RWPE1 (cell line): ENCODE data around the gene XPO4.
A peak's percentile ranks its signal among the peaks of the same experiment; 100 is the strongest.

ENCODE experiments used
- CTCF ChIA-PET: fragments of 350-600 bp; sonication (Branson Sonifier 250); formaldehyde crosslinking; extraction: SDS; loops from one replicate; lab custom pipeline; 2021; lab: Yijun Ruan, JAX
- POLR2A ChIA-PET: fragments of 400-600 bp; formaldehyde crosslinking; extraction: SDS; loops from one replicate; lab custom pipeline; 2020; ENCODE audit warnings: antibody characterized with exemption; ENCODE audit not compliant: low non-redundant PET; lab: Yijun Ruan, JAX
- DNase-seq: peaks from one replicate; pipeline ENCODE4 v3.0.0; 2012; ENCODE audit warnings: low spot score
- H3K27ac ChIP-seq: fragments of 450-650 bp; 2 replicates; pipeline ENCODE4 v1.5.1; 2017
- CTCF ChIP-seq: fragments of 450-650 bp; conservative IDR thresholded peaks from 2 replicates; pipeline ENCODE4 v1.5.1; 2017; ENCODE audit warnings: low read depth, mild to moderate bottlenecking

XPO4 gene

GRCh38 chr13:20832861-20833260 lies 69.7 kb downstream of the XPO4 start:
- no peak for TF ChIP-seq CTCF
- ChIA-PET POLR2A (no interaction called here), CTCF (interaction anchor here (1.0 kb wide), 1 partner anchor 635 kb away, joined by 5 read pairs; no protein-coding TSS in a partner anchor)
- no peak overlapping the region for H3K27ac ChIP-seq
- DNase-seq, result no peak

- POLR2A ChIA-PET, result interaction anchor here (0.5 kb wide), 1 partner anchor 74 kb away, joined by 3 read pairs; no protein-coding TSS in a partner anchor
- TF ChIP-seq CTCF, result no peak
- DNase-seq, result no peak
- no peak overlapping the region for H3K27ac ChIP-seq
- CTCF ChIA-PET, result interaction anchor here (1.0 kb wide), 2 partner anchors 62 to 634 kb away, joined by 4 to 5 read pairs; no protein-coding TSS in a partner anchor
These were observed 70.6 kb downstream of the XPO4 start for GRCh38 chr13:20831933-20832332.

- POLR2A ChIA-PET, result interaction anchor here (0.5 kb wide), 1 partner anchor 75 kb away, joined by 3 read pairs; no protein-coding TSS in a partner anchor
- H3K27ac ChIP-seq, result no peak overlapping the region
- DNase-seq, result no peak
- TF ChIP-seq CTCF, result no peak
- CTCF ChIA-PET, result interaction anchor here (1.0 kb wide), 1 partner anchor 63 kb away, joined by 4 read pairs; no protein-coding TSS in a partner anchor
These were observed 71.3 kb downstream of the XPO4 start for GRCh38 chr13:20831254-20831653.

- peak; percentile 45 for DNase-seq
- CTCF ChIA-PET, result interaction anchor here (0.5 to 1.6 kb wide), 18 partner anchors 11 to 967 kb away, joined by 3 to 8 read pairs (median 3); no protein-coding TSS in a partner anchor
- H3K27ac ChIP-seq, result no peak overlapping the region
- POLR2A ChIA-PET, result no interaction called here
- peak; percentile 85 for TF ChIP-seq CTCF
These were observed 73.8 kb downstream of the XPO4 start for GRCh38 chr13:20828539-20829364.

GRCh38 chr13:20826843-20827560 lies 75.5 kb downstream of the XPO4 start:
- ChIA-PET CTCF (interaction anchor here (0.6 kb wide), 1 partner anchor 71 kb away, joined by 3 read pairs; no protein-coding TSS in a partner anchor), POLR2A (no interaction called here)
- no peak for TF ChIP-seq CTCF
- DNase-seq, result no peak
- H3K27ac ChIP-seq, result no peak overlapping the region

- POLR2A ChIA-PET, result no interaction called here
- no peak overlapping the region for H3K27ac ChIP-seq
- no peak for TF ChIP-seq CTCF
These were observed 76.2 kb downstream of the XPO4 start for GRCh38 chr13:20826301-20826700.

More at GRCh38 chr13:20826301-20826700, 76.2 kb downstream of the XPO4 start:
- CTCF ChIA-PET, result interaction anchor here (0.6 kb wide), 1 partner anchor 71 kb away, joined by 3 read pairs; no protein-coding TSS in a partner anchor
- DNase-seq, result no peak
